IMR-90 (cell line): ENCODE results near the gene OVCA2. TPM values are rescaled to one million over a fixed set of nuclear protein-coding genes. Genes with fewer than 3 reads are reported as not detected.

Experiments
- ATAC-seq: fragments of 200-7000 bp; cut with Tn5 transposase; 2 replicates; pipeline ENCODE4 v1.9.1; 2020; ENCODE audit warnings: low read depth, mild to moderate bottlenecking, moderate library complexity
- BruUV-seq: library from RNA; stranded (reverse); fragments of 400-500 nt; replicated peaks from 2 replicates; lab custom pipeline; 2021; lab: Mats Ljungman, UMichigan
- CTCF ChIA-PET: fragments of 300-600 bp; formaldehyde crosslinking; extraction: SDS; loops from one replicate; lab custom pipeline; 2021; ENCODE audit warnings: antibody characterized with exemption; lab: Yijun Ruan, JAX
- POLR2A ChIA-PET: fragments of 300-600 bp; sonication (Branson Sonifier 250); formaldehyde crosslinking; loops from one replicate; lab custom pipeline; 2022; ENCODE audit warnings: antibody characterized with exemption; ENCODE audit not compliant: unreplicated experiment; lab: Charles Lee
- DNase-seq: peaks from one replicate; pipeline ENCODE4 v3.0.0; 2013
- H2AFZ ChIP-seq: replicated peaks from 2 replicates; pipeline ENCODE3; 2013; ENCODE audit warnings: low read length, mild to moderate bottlenecking; ENCODE audit not compliant: poor library complexity
- H2AK5ac ChIP-seq: 2 replicates; pipeline ENCODE4 v1.6.1; 2013; ENCODE audit warnings: low read depth, low read length, inconsistent platforms
- H2AK9ac ChIP-seq: replicated peaks from 2 replicates; pipeline ENCODE3; 2013; ENCODE audit warnings: mild to moderate bottlenecking, low read depth, low read length, moderate library complexity; ENCODE audit not compliant: poor library complexity
- H2BK120ac ChIP-seq: 2 replicates; pipeline ENCODE4 v1.6.1; 2013; ENCODE audit warnings: low read depth, low read length, inconsistent platforms
- H2BK15ac ChIP-seq: 3 replicates; pipeline ENCODE4 v1.6.1; 2013; ENCODE audit warnings: low read depth, low read length, inconsistent platforms
- H2BK20ac ChIP-seq: 2 replicates; pipeline ENCODE4 v1.6.1; 2013; ENCODE audit warnings: low read depth, mild to moderate bottlenecking, inconsistent platforms, low read length, moderate library complexity
- H2BK5ac ChIP-seq: 2 replicates; pipeline ENCODE4 v1.6.1; 2013; ENCODE audit warnings: mild to moderate bottlenecking, low read depth, low read length, inconsistent platforms; ENCODE audit not compliant: poor library complexity, severe bottlenecking
- H3K14ac ChIP-seq: replicated peaks from 2 replicates; pipeline ENCODE4 v1.6.1; 2013; ENCODE audit warnings: low read depth, low read length, inconsistent platforms
- H3K18ac ChIP-seq: 2 replicates; pipeline ENCODE4 v1.6.1; 2013; ENCODE audit warnings: low read depth, low read length, control low read depth
- H3K23ac ChIP-seq: 2 replicates; pipeline ENCODE4 v1.6.1; 2013; ENCODE audit warnings: low read depth, low read length, inconsistent platforms
- H3K27ac ChIP-seq: 2 replicates; pipeline ENCODE4 v1.5.1; 2013; ENCODE audit warnings: mild to moderate bottlenecking, control low read depth, low read length; ENCODE audit not compliant: insufficient read depth
- H3K27me3 ChIP-seq: 2 replicates; pipeline ENCODE4 v1.6.1; 2013; ENCODE audit warnings: low read length; ENCODE audit not compliant: control insufficient read depth, insufficient read depth
- H3K36me3 ChIP-seq: 2 replicates; pipeline ENCODE4 v1.6.1; 2013; ENCODE audit warnings: low read length, mixed read lengths; ENCODE audit not compliant: control insufficient read depth, insufficient read depth
- H3K4ac ChIP-seq: 2 replicates; pipeline ENCODE4 v1.6.1; 2013; ENCODE audit warnings: low read depth, low read length, inconsistent platforms
- H3K4me1 ChIP-seq: 2 replicates; pipeline ENCODE4 v1.6.1; 2013; ENCODE audit warnings: low read length, mixed read lengths; ENCODE audit not compliant: control insufficient read depth, insufficient read depth
- H3K4me2 ChIP-seq: 2 replicates; pipeline ENCODE4 v1.6.1; 2013; ENCODE audit warnings: low read depth, mild to moderate bottlenecking, control low read depth, low read length, moderate library complexity
- H3K4me3 ChIP-seq: 2 replicates; pipeline ENCODE4 v1.5.1; 2013; ENCODE audit warnings: low read depth, mild to moderate bottlenecking, control low read depth, low read length, moderate library complexity; ENCODE audit not compliant: insufficient read depth
- H3K56ac ChIP-seq: 2 replicates; pipeline ENCODE4 v1.6.1; 2013; ENCODE audit warnings: low read length, inconsistent platforms; ENCODE audit not compliant: insufficient read depth; ENCODE audit errors: extremely low read depth
- H3K79me1 ChIP-seq, 2 experiments: 2 replicates each; pipeline ENCODE4 v1.6.1; 2013; ENCODE audit warnings: low read length in 2 of 2, inconsistent platforms in 1 of 2, low read depth in 1 of 2
- H3K9ac ChIP-seq: 2 replicates; pipeline ENCODE4 v1.6.1; 2013; ENCODE audit warnings: low read depth, low read length, control low read depth
- H3K9me1 ChIP-seq: 2 replicates; pipeline ENCODE4 v1.6.1; 2013; ENCODE audit warnings: low read length, inconsistent platforms; ENCODE audit not compliant: insufficient read depth
- H3K9me3 ChIP-seq: 2 replicates; pipeline ENCODE4 v1.6.1; 2013; ENCODE audit warnings: low read length; ENCODE audit not compliant: control insufficient read depth, insufficient read depth
- H4K20me1 ChIP-seq: 2 replicates; pipeline ENCODE4 v1.6.1; 2013; ENCODE audit warnings: low read length, inconsistent platforms; ENCODE audit not compliant: insufficient read depth
- H4K5ac ChIP-seq: 2 replicates; pipeline ENCODE4 v1.6.1; 2013; ENCODE audit warnings: mild to moderate bottlenecking, low read depth, low read length, control low read depth
- H4K8ac ChIP-seq, 2 experiments: 2 replicates each; pipeline ENCODE4 v1.6.1; 2013; ENCODE audit warnings: low read depth in 2 of 2, low read length in 2 of 2, control low read depth in 1 of 2, inconsistent platforms in 1 of 2
- H4K91ac ChIP-seq: 2 replicates; pipeline ENCODE4 v1.6.1; 2013; ENCODE audit warnings: low read depth, low read length, inconsistent platforms; ENCODE audit not compliant: insufficient read depth
- BHLHE40 ChIP-seq: fragments of 150-350 bp; IDR thresholded peaks from 2 replicates; pipeline ENCODE4 v1.6.1; 2016; ENCODE audit warnings: mild to moderate bottlenecking, low read depth, low read length
- CHD1 ChIP-seq: IDR thresholded peaks from 2 replicates; pipeline ENCODE4 v1.6.1; 2012; ENCODE audit warnings: low read depth, low read length, improper control_type of control experiment
- CTCF ChIP-seq: conservative IDR thresholded peaks from 2 replicates; pipeline ENCODE4 v1.5.1; 2012; ENCODE audit warnings: mild to moderate bottlenecking, low read depth, low read length, improper control_type of control experiment
- FOS ChIP-seq: fragments of 150-350 bp; IDR thresholded peaks from 2 replicates; pipeline ENCODE4 v1.6.1; 2016; ENCODE audit warnings: low read depth, low read length
- MAFK ChIP-seq: IDR thresholded peaks from 2 replicates; pipeline ENCODE4 v1.6.1; 2012; ENCODE audit warnings: low read depth, low read length, improper control_type of control experiment
- MAZ ChIP-seq: IDR thresholded peaks from 2 replicates; pipeline ENCODE4 v1.6.1; 2012; ENCODE audit warnings: low read depth, mild to moderate bottlenecking, low read length, improper control_type of control experiment, moderate library complexity, borderline replicate concordance
- RAD21 ChIP-seq: IDR thresholded peaks from 2 replicates; pipeline ENCODE4 v1.6.1; 2012; ENCODE audit warnings: low read length, improper control_type of control experiment
- RCOR1 ChIP-seq: IDR thresholded peaks from 2 replicates; pipeline ENCODE4 v1.6.1; 2012; ENCODE audit warnings: mild to moderate bottlenecking, low read length, improper control_type of control experiment; ENCODE audit not compliant: insufficient replicate concordance
- SMC3 ChIP-seq: fragments of 150-350 bp; IDR thresholded peaks from 2 replicates; pipeline ENCODE4 v1.6.1; 2016; ENCODE audit warnings: low read depth, mild to moderate bottlenecking, antibody characterized with exemption, low read length, moderate library complexity
- WGBS, 2 experiments: methylation state at CpG; one replicate each; pipeline versions ENCODE4 v1.1.5 to v1.1.7; 2013; ENCODE audit warnings: missing lambda C conversion rate in 2 of 2; ENCODE audit not compliant: insufficient read length in 1 of 2; ENCODE audit errors: extremely low coverage in 2 of 2; 5-methylcytosine and 5-hydroxymethylcytosine counted together
- dilution Hi-C: fragments of 300-500 bp; cut with HindIII; formaldehyde crosslinking; loops from one replicate; pipeline ENCODE4 v1.14.3; 2018; ENCODE audit warnings: low sequenced_read_pairs; ENCODE audit not compliant: unreplicated experiment
- in situ Hi-C: fragments of 300-500 bp; cut with MboI; formaldehyde crosslinking; loops from 3 replicates; pipeline ENCODE4 v1.14.3; 2019; ENCODE audit warnings: low sequenced_read_pairs, inconsistent platforms, mixed read lengths
- intact Hi-C: fragments of 100-400 bp; cut with micrococcal nuclease; formaldehyde crosslinking; loops from 2 replicates; pipeline ENCODE4 v1.10.0; 2022
- polyA plus RNA-seq, 3 experiments: library from polyadenylated mRNA; depleted of rRNA; stranded (reverse); fragments of >200 nt; gene quantifications; 2 replicates each; pipeline ENCODE4 v1.2.3, GENCODE V29; 2012; ENCODE audit warnings: low replicate concordance in 1 of 3
- total RNA-seq: library from RNA; depleted of rRNA; stranded (reverse); fragments of >200 nt; gene quantifications from 2 replicates; pipeline ENCODE4 v1.2.3, GENCODE V29; 2012

Gene OVCA2
- total and polyA plus RNA-seq, 2 of the 4 experiments (the other 2 are of a cell fraction), result 38.7 to 46.9 TPM

DNA sequence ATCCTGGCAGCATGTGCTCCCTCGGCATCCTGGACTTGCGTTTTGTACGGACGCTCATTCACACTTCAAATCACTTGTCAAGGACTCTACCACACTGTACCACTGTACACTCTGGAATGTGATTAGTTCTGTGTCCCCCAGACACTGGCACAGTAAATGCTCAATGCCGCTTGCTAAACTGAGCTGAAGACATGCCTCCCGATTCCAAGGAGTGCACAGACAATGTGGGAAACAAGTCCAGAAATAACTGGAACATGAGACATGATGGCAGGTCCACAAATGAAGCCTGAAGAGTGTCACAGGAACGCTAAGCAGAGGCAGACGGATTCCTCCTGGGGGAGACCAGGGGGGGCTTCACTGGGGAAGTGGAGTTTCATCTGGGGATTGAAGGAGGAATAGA lies 35.2 kb downstream of the OVCA2 start:
- peaks cover 23% of the 10 kb centered on the region for H3K4me1 ChIP-seq
- peak overlapping the region; percentile 67 for H4K91ac ChIP-seq
- H3K9ac ChIP-seq, result peak overlapping the region; percentile 15; the same call in 1 of the 2 replicates
- H3K4me2 ChIP-seq, result no peak overlapping the region
- no peak overlapping the region for H3K56ac ChIP-seq
- DNase-seq (no peak), ATAC-seq (no peak)
- peaks cover 0 to 44% of the 10 kb centered on the region in 2 experiments for H3K79me1 ChIP-seq
- H3K14ac ChIP-seq, result peak overlapping the region; percentile 93
- peak overlapping the region; percentile 49 for H4K5ac ChIP-seq
- peak overlapping the region; percentile 50 for H2BK20ac ChIP-seq
- dilution Hi-C loops, result no loop called here
- no peaks in the 10 kb centered on the region for H3K27me3 ChIP-seq
- peaks cover 31% of the 10 kb centered on the region for H3K36me3 ChIP-seq
- H3K27ac ChIP-seq, result peak overlapping the region; percentile 56; the same call in 1 of the 2 replicates
- ChIA-PET CTCF (interaction anchor here (0.6 to 0.9 kb wide), 3 partner anchors 168 to 344 kb away, joined by 3 read pairs; no protein-coding TSS in a partner anchor), POLR2A (no interaction called here)
- no peak overlapping the region for H3K4me3 ChIP-seq
- no peaks in the 10 kb centered on the region for H4K20me1 ChIP-seq
- H3K23ac ChIP-seq, result peak overlapping the region; percentile 82
- peak overlapping the region; percentile 96 for H2AK5ac ChIP-seq
- peak overlapping the region; percentile 41; the same call in 1 of the 3 replicates for H2BK15ac ChIP-seq
- in situ Hi-C loops, result no loop called here
- H3K9me1 ChIP-seq, result peaks cover 21% of the 10 kb centered on the region
- peak overlapping the region; percentile 86 to 91; a peak in 3 of 4 replicates for H4K8ac ChIP-seq
- intact Hi-C loops, result no loop called here
- H2AFZ ChIP-seq, result peak overlapping the region; percentile 46
- no peaks in the 10 kb centered on the region for H3K9me3 ChIP-seq
- H2BK5ac ChIP-seq, result peak overlapping the region; percentile 71
- peak overlapping the region; percentile 91 for H2BK120ac ChIP-seq
- H3K18ac ChIP-seq, result peak overlapping the region; percentile 33
- peak overlapping the region; percentile 35 for H2AK9ac ChIP-seq
- TF ChIP-seq CHD1 (no peak), SMC3 (no peak), RAD21 (no peak), MAZ (no peak), BHLHE40 (no peak), CTCF (no peak), MAFK (no peak), RCOR1 (no peak), FOS (no peak)
- peak overlapping the region; percentile 90 for H3K4ac ChIP-seq
- WGBS, 2 experiments, result 70% methylated on average over 5 of the region's 8 CpGs; no CpG with 5 or more reads in 1 of the 2 experiments
- no TSS peak for BruUV-seq
